Panc1 (cell line): Measurements from ENCODE around the gene SLC9A7. TPM values are rescaled to one million over a fixed set of nuclear protein-coding genes. Genes with fewer than 3 reads are reported as not detected.

Source experiments
- ATAC-seq: fragments of 200-7000 bp; cut with Tn5 transposase; 2 replicates; pipeline ENCODE4 v1.9.1; 2020; ENCODE audit warnings: mild to moderate bottlenecking, moderate library complexity
- BruUV-seq: library from RNA; stranded (reverse); fragments of 400-500 nt; replicated peaks from 2 replicates; lab custom pipeline; 2021; lab: Mats Ljungman, UMichigan
- CTCF ChIA-PET: fragments of 300-600 bp; sonication (Branson Sonifier 250); formaldehyde crosslinking; loops from one replicate; lab custom pipeline; 2022; ENCODE audit warnings: antibody characterized with exemption; lab: Charles Lee
- POLR2A ChIA-PET: fragments of 300-600 bp; sonication (Branson Sonifier 250); formaldehyde crosslinking; loops from one replicate; lab custom pipeline; 2022; ENCODE audit warnings: antibody characterized with exemption; lab: Charles Lee
- DNase-seq: peaks from one replicate; pipeline ENCODE4 v3.0.0-alpha.2; 2010; ENCODE audit warnings: low read depth, low spot score
- H3K27ac ChIP-seq: 2 replicates; pipeline ENCODE4 v1.5.1; 2011; ENCODE audit warnings: mild to moderate bottlenecking, low read length, inconsistent platforms
- H3K27me3 ChIP-seq: fragments of 200-500 bp; sonication (Bioruptor generic); 2 replicates; pipeline ENCODE4 v1.6.0; 2014; ENCODE audit warnings: low read length, inconsistent platforms; ENCODE audit not compliant: control insufficient read depth, insufficient read depth
- H3K36me3 ChIP-seq: fragments of 200-500 bp; sonication (Bioruptor generic); 2 replicates; pipeline ENCODE4 v1.5.1; 2014; ENCODE audit warnings: inconsistent platforms, mild to moderate bottlenecking, low read length, moderate library complexity; ENCODE audit not compliant: control insufficient read depth, insufficient read depth
- H3K4me1 ChIP-seq: 2 replicates; pipeline ENCODE4 v1.5.1; 2011; ENCODE audit warnings: inconsistent platforms, mild to moderate bottlenecking, low read length, moderate library complexity; ENCODE audit not compliant: control insufficient read depth, insufficient read depth
- H3K4me3 ChIP-seq, 2 experiments: 2 replicates each; pipeline ENCODE4 v1.5.1; 2011 to 2012; ENCODE audit warnings: low read depth in 2 of 2, low read length in 2 of 2, mild to moderate bottlenecking in 2 of 2, inconsistent platforms in 1 of 2, moderate library complexity in 1 of 2
- H3K9me3 ChIP-seq: fragments of 200-500 bp; sonication (Bioruptor generic); 2 replicates; pipeline ENCODE4 v1.5.1; 2014; ENCODE audit warnings: low read depth, mild to moderate bottlenecking, inconsistent platforms, low read length, moderate library complexity; ENCODE audit not compliant: control insufficient read depth, insufficient read depth
- CTCF ChIP-seq: fragments of 450-650 bp; IDR thresholded peaks from 2 replicates; pipeline ENCODE4 v1.5.1; 2017; ENCODE audit warnings: mild to moderate bottlenecking
- POLR2AphosphoS5 ChIP-seq: IDR thresholded peaks from 2 replicates; pipeline ENCODE4 v1.6.1; 2012; ENCODE audit warnings: mild to moderate bottlenecking, low read depth, low read length, moderate library complexity
- REST ChIP-seq, 2 experiments: IDR thresholded peaks; 2 replicates each; pipeline ENCODE4 v1.6.1; 2011 to 2012; ENCODE audit warnings: low read depth in 2 of 2, control low read depth in 1 of 2, low read length in 1 of 2, mild to moderate bottlenecking in 1 of 2, moderate library complexity in 1 of 2; ENCODE audit not compliant: insufficient read depth in 1 of 2
- SIN3A ChIP-seq: IDR thresholded peaks from 2 replicates; pipeline ENCODE4 v1.6.1; 2012; ENCODE audit warnings: low read depth, mild to moderate bottlenecking, low read length, moderate library complexity, borderline replicate concordance; ENCODE audit not compliant: insufficient read depth
- TCF7L2 ChIP-seq: IDR thresholded peaks from 2 replicates; pipeline ENCODE4 v1.6.1; 2011; ENCODE audit warnings: mild to moderate bottlenecking, low read depth, low read length, inconsistent platforms
- in situ Hi-C: cut with HindIII; loops from 2 replicates; pipeline ENCODE4 v1.10.0; 2016; ENCODE audit warnings: low sequenced_read_pairs, low pct_unique_long_range_greater_than_20kb
- intact Hi-C: fragments of 100-400 bp; cut with micrococcal nuclease; formaldehyde crosslinking; loops from one replicate; pipeline ENCODE4 v1.10.0; 2022; ENCODE audit not compliant: unreplicated experiment
- total RNA-seq: library from RNA; stranded (reverse); gene quantifications from one replicate; pipeline ENCODE4 v1.2.1, GENCODE V29; 2021; ENCODE audit not compliant: unreplicated experiment

SLC9A7 gene
- total RNA-seq, 1 experiment from 2014 or later, result 80.4 TPM

- intact Hi-C loops, result no loop called here
- no peaks in the 10 kb centered on the region for H3K27me3 ChIP-seq
Observed at GRCh38 chrX:46561824-46562657, 196.9 kb downstream of the SLC9A7 start.

GRCh38 chrX:46559062-46559461 is 199.9 kb downstream of the SLC9A7 start:
- Histone ChIP-seq H3K9me3 (no peaks in the 10 kb centered on the region), H3K4me1 (no peaks in the 10 kb centered on the region), H3K36me3 (no peaks in the 10 kb centered on the region), H3K4me3 (no peak overlapping the region), H3K27ac (no peak overlapping the region), H3K27me3 (no peaks in the 10 kb centered on the region)
- CTCF ChIA-PET, result no interaction called here
- DNase-seq (no peak), ATAC-seq (no peak)
- POLR2A ChIA-PET, result no interaction called here
- no TSS peak for BruUV-seq
- intact Hi-C loops, result loop anchor here (5.0 to 10.0 kb wide), 2 partner anchors 128 to 236 kb away; no protein-coding TSS in a partner anchor
- in situ Hi-C loops, result no loop called here
- TF ChIP-seq TCF7L2 (no peak), REST (IDR thresholded peaks at IDR 0.05; ENCODE audit: insufficient read depth in 1 of 2, low read depth in 2 of 2, low read length in 1 of 2) (no peak), CTCF (no peak), SIN3A (no peak), POLR2AphosphoS5 (no peak)

More at GRCh38 chrX:46561824-46562657, 196.9 kb downstream of the SLC9A7 start:
- ChIA-PET POLR2A (no interaction called here), CTCF (no interaction called here)
- TF ChIP-seq REST (IDR thresholded peaks at IDR 0.05; ENCODE audit: insufficient read depth in 1 of 2, low read depth in 2 of 2, low read length in 1 of 2) (no peak), SIN3A (no peak), CTCF (no peak), TCF7L2 (no peak), POLR2AphosphoS5 (no peak)
- BruUV-seq, result no TSS peak
- no peaks in the 10 kb centered on the region for H3K36me3 ChIP-seq
- ATAC-seq, result no peak
- H3K9me3 ChIP-seq, result no peaks in the 10 kb centered on the region
- H3K4me1 ChIP-seq, result no peaks in the 10 kb centered on the region
- H3K4me3 ChIP-seq, result no peak overlapping the region
- no peak for DNase-seq
- in situ Hi-C loops, result no loop called here
- H3K27ac ChIP-seq, result no peak overlapping the region
